Mucosa of stomach (tissue), 1 donor: Measurements from ENCODE around the gene EEF1AKMT3.
"Not testable (repeated sequence)": the region's sequence is repeated elsewhere in the genome, so short reads cannot be mapped to it uniquely, and the experiment has no call there.

ENCODE experiments used
- H3K27me3 ChIP-seq: one replicate; pipeline ENCODE4 v1.7.0; 2013; ENCODE audit warnings: mild to moderate bottlenecking, low read length; ENCODE audit not compliant: control insufficient read depth, insufficient read depth
- H3K36me3 ChIP-seq: one replicate; pipeline ENCODE4 v1.7.0; 2013; ENCODE audit warnings: low read length; ENCODE audit not compliant: control insufficient read depth, insufficient read depth
- H3K4me1 ChIP-seq: one replicate; pipeline ENCODE4 v1.7.0; 2013; ENCODE audit warnings: mild to moderate bottlenecking, low read length; ENCODE audit not compliant: control insufficient read depth, insufficient read depth
- H3K4me3 ChIP-seq: one replicate; pipeline ENCODE4 v1.7.0; 2013; ENCODE audit warnings: low read length
- H3K9ac ChIP-seq: one replicate; pipeline ENCODE4 v1.7.0; 2013; ENCODE audit warnings: mild to moderate bottlenecking, low read length, moderate library complexity
- H3K9me3 ChIP-seq: one replicate; pipeline ENCODE4 v1.7.0; 2013; ENCODE audit warnings: mild to moderate bottlenecking, low read length, moderate library complexity; ENCODE audit not compliant: control insufficient read depth
- donor health status: Pancreatic carcinoma.

EEF1AKMT3 gene

DNA sequence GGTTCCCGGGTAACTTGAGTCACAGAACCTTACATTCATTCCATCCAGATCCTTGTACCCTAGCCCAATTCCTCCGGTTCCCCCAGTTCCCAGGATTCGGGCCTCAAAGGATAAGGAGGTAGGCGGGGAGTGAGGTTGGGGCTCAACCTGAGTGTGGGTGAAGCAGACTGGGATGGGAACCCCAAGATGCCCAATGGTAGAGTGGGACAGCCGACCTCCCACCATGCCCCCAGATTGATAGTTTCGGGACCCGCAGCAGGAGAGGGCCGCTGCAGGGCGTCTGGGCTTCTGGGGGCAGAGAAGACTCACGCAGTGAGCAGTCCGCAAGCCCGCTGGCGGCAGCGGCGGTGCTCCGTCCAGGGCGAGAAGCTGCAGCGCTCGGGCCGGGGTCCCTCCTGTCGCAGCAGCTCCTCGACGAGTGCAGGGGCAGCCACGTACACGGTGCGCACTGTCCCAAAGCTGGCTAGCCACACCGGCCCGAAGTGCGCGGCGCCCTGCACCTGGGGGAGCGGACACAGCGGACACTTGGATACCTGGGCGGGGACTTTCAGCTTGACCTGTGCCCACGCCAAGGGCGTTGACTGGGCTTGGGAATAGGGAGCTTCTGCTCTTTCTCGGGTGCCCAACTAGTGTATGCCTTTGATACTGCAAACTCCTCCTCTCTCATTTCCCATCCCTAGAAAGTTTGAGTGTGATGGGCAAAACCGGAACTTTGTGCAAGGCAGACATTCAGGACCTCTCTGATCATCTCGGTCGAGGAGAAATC is 6.5 kb upstream of the EEF1AKMT3 start:
- H3K4me3 ChIP-seq = no peak overlapping the region
- no peaks in the 10 kb centered on the region for H3K36me3 ChIP-seq
- H3K4me1 ChIP-seq = peaks cover 28% of the 10 kb centered on the region
- H3K9me3 ChIP-seq = no peaks in the 10 kb centered on the region
- H3K9ac ChIP-seq = no peak overlapping the region
- peaks cover 40% of the 10 kb centered on the region for H3K27me3 ChIP-seq

DNA sequence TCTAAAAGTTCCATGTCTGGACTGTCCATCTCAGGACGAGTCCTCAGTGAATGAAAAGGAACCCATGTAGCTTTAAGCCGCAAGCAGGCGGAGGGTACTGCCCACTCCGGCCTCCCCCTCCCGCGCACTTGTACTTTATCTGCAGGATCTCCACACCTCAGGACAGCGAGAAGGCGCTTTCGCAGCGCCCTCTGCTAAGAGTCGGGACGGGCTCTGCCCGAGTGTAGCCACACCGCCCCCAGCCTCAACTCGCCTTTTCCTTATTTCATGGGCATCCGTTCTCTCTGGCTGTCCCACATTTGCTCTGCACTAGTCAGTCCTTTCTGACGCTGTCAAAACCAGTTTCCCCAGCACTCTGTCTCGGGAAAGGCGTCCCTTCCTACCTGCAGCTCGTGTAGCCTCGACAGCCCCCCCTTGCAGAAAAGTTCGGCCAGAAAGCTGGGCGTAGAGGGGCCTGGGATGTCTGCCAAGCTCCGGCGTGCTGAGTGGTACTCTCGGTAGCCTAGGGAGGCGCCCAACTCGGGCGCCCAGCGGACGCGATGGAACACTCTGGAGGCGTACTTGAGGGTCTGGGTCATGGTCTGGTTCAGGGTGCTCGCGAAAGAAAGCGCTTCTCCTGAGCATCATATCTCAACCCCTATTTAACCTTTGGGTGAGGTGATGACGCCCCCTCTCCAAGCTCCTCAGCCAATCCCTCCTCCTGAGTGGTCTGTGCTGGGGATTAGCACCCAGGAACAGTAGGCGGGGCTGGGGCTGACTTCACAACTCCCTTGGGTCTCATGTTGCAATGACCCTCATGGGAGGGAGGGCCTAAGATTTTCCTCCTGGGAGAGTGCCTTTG is 5.7 kb upstream of the EEF1AKMT3 start, which contains the start of gene CYP27B1:
Gene CYP27B1, minus strand, starts transcription at position 615 of the 841 bp plus-strand sequence. Its CDS starts 37 bp downstream, at position 578.
- Histone ChIP-seq H3K9me3 (no peaks in the 10 kb centered on the region), H3K27me3 (peaks cover 40% of the 10 kb centered on the region), H3K4me1 (peaks cover 28% of the 10 kb centered on the region), H3K4me3 (no peak within 1 kb of the TSS), H3K36me3 (no peaks in the 10 kb centered on the region), H3K9ac (no peak within 1 kb of the TSS)

GRCh38 chr12:57767305-57767698 is 5.1 kb upstream of the EEF1AKMT3 start:
- Histone ChIP-seq H3K36me3 (no peaks in the 10 kb centered on the region), H3K27me3 (peaks cover 40% of the 10 kb centered on the region), H3K9me3 (no peaks in the 10 kb centered on the region), H3K9ac (no peak overlapping the region), H3K4me3 (no peak overlapping the region), H3K4me1 (peaks cover 28% of the 10 kb centered on the region)

DNA sequence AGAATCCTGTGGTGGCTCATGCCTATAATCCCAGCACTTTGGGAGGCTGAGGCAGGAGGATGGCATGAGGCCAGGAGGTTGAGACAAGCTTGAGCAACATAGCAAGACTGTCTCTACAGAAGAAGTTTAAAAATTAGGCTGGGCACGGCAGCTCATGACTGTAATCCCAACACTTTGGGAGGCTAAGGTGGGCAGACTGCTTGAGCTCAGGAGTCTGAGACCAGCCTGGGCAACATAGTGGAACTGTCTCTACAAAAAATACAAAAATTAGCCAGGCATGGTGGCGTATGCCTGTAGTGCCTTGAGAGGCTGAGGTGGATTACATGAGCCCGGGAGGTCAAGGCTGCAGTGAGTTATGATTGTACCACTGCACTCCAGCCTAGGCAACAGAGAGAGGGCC is 4.5 kb upstream of the EEF1AKMT3 start:
- Histone ChIP-seq H3K27me3 (peaks cover 40% of the 10 kb centered on the region), H3K4me3 (no peak overlapping the region), H3K9ac (no peak overlapping the region), H3K4me1 (peaks cover 29% of the 10 kb centered on the region), H3K36me3 (no peaks in the 10 kb centered on the region), H3K9me3 (no peaks in the 10 kb centered on the region)

- Histone ChIP-seq H3K27me3 (peaks cover 30% of the 10 kb centered on the region), H3K9me3 (no peaks in the 10 kb centered on the region), H3K9ac (no peak overlapping the region), H3K4me3 (no peak overlapping the region), H3K4me1 (peaks cover 33% of the 10 kb centered on the region), H3K36me3 (no peaks in the 10 kb centered on the region)
Observed at GRCh38 chr12:57769594-57769993, 2.8 kb upstream of the EEF1AKMT3 start.

DNA sequence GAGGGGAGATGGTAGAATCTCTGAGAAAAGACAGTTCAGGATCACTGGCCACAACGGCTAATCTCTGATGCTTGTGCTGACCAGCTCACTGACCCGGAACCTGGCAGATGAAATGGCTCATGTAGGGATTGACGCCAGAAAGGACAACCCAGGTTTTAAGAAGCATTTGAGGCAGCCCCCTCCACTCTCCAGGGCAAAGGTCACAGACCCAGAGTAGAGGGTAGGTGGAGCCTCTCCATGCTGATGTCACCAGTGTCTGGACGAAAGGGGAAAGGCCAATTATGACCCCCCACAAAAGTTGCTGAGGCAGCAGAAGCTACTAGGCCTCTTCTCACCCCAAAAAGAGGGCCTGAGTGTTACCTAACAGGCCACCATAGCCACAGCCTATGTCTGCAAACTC is 1.7 kb upstream of the EEF1AKMT3 start:
- no peak overlapping the region for H3K4me3 ChIP-seq
- H3K9me3 ChIP-seq = no peaks in the 10 kb centered on the region
- peaks cover 22% of the 10 kb centered on the region for H3K4me1 ChIP-seq
- H3K27me3 ChIP-seq = peaks cover 18% of the 10 kb centered on the region
- H3K9ac ChIP-seq = no peak overlapping the region
- no peaks in the 10 kb centered on the region for H3K36me3 ChIP-seq

- Histone ChIP-seq H3K4me3 (peak overlapping the region; percentile 90), H3K36me3 (no peaks in the 10 kb centered on the region), H3K4me1 (peaks cover 16% of the 10 kb centered on the region), H3K27me3 (peaks cover 12% of the 10 kb centered on the region), H3K9me3 (no peaks in the 10 kb centered on the region), H3K9ac (peak overlapping the region; percentile 87)
Observed at GRCh38 chr12:57771236-57771872, 1.1 kb upstream of the EEF1AKMT3 start.

- Histone ChIP-seq H3K36me3 (no peaks in the 10 kb centered on the region), H3K27me3 (peaks cover 6% of the 10 kb centered on the region), H3K4me1 (peaks cover 10% of the 10 kb centered on the region), H3K4me3 (peak within 1 kb of the TSS; percentile 90), H3K9me3 (no peaks in the 10 kb centered on the region), H3K9ac (peak within 1 kb of the TSS; percentile 87)
Observed at GRCh38 chr12:57771873-57772428, 463 bp upstream of the EEF1AKMT3 start, which contains the start of gene METTL1. METTL1 (minus strand) TSS chr12:57772105; CDS start chr12:57772083, 22 bp downstream.

DNA sequence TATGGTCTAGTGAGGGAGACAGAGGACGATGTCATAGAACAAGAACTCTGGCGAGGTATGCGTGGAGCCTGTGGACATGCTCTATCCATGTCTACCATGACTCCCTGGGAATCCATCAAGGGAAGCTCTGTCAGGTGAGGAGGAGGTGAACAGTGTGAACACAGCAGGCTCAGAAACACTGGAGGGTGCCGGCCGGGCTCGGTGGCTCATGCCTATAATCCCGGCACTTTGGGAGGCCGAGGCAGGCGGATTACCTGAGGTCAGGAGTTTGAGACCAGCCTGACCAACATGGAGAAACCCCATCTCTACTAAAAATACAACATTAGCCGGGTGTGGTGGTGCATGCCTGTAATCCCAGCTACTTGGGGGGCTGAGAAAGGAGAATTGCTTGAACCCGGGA is 2.2 kb downstream of the EEF1AKMT3 start:
- not testable (repeated sequence) for H3K27me3 ChIP-seq, H3K9ac ChIP-seq, H3K36me3 ChIP-seq, H3K4me3 ChIP-seq, H3K9me3 ChIP-seq, H3K4me1 ChIP-seq

- Histone ChIP-seq H3K9me3 (no peaks in the 10 kb centered on the region), H3K36me3 (no peaks in the 10 kb centered on the region), H3K4me3 (no peak overlapping the region), H3K27me3 (no peaks in the 10 kb centered on the region), H3K9ac (no peak overlapping the region), H3K4me1 (peaks cover 7% of the 10 kb centered on the region)
Observed at GRCh38 chr12:57775044-57775443, 2.6 kb downstream of the EEF1AKMT3 start.

GRCh38 chr12:57775563-57776246 is 3.3 kb downstream of the EEF1AKMT3 start:
- H3K36me3 ChIP-seq = no peaks in the 10 kb centered on the region
- H3K4me1 ChIP-seq = peaks cover 7% of the 10 kb centered on the region
- no peak overlapping the region for H3K9ac ChIP-seq
- no peak overlapping the region for H3K4me3 ChIP-seq
- no peaks in the 10 kb centered on the region for H3K9me3 ChIP-seq
- no peaks in the 10 kb centered on the region for H3K27me3 ChIP-seq
